Measurements from ENCODE around the gene DUT. TPM values are rescaled to one million over a fixed set of nuclear protein-coding genes. Genes with fewer than 3 reads are reported as not detected.

The DUT gene
- total RNA-seq, 1 experiment from 2014 or later, result 130 TPM

DNA sequence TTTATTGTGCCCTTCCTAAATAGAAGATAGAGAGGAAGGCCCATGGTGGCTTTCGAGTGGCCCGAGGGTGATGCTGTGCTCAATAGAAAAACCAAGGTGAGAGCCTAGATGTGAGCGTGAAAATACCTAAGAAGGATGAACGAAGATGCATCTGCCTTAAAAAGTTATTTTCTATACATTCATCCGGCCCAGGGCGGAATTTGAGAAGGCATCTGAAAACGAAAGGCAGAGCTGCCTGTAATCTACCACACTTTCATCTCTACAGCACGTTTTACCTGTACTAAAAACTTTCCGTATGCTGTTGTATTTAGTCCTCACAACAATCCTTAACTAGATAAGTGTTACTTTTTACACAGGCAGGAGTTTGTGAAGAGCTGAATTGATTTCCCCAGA is 1.4 kb downstream of the DUT start:
- ChIA-PET POLR2A (no interaction called here), RAD21 (ENCODE audit: low non-redundant PET in 1 of 2, low total read pairs in 2 of 2, uncharacterized antibody in 2 of 2, unreplicated experiment in 2 of 2) (no interaction called here), CTCF (interaction anchor here (1.1 kb wide), 1 partner anchor 47 kb away, joined by 4 read pairs; no protein-coding TSS in a partner anchor)
- H3K4me3 ChIP-seq (replicated peaks in 1 of 2; ENCODE audit: low read depth in 1 of 2, low read length in 2 of 2), result peak overlapping the region; percentile 82 to 85
- ATAC-seq (no peak), DNase-seq (ENCODE audit: low read depth, low spot score) (no peak)
- H3K9ac ChIP-seq (ENCODE audit: low read length), result peak overlapping the region; percentile 96
- no peaks in the 10 kb centered on the region for H3K27me3 ChIP-seq (ENCODE audit: insufficient read depth, low read length)
- peaks cover 13 to 23% of the 10 kb centered on the region in 2 experiments; a peak in 3 of 4 replicates for H3K36me3 ChIP-seq (ENCODE audit: control insufficient read depth in 1 of 2, insufficient read depth in 2 of 2, low read length in 2 of 2)
- peak overlapping the region; percentile 90 for H3K4me2 ChIP-seq (ENCODE audit: low read length)
- intact Hi-C loops (cut with micrococcal nuclease), result no loop called here
- no peaks in the 10 kb centered on the region for H3K9me2 ChIP-seq (ENCODE audit: insufficient read depth)
- peaks cover 13 to 20% of the 10 kb centered on the region in 2 experiments; a peak in 3 of 4 replicates for H3K4me1 ChIP-seq (ENCODE audit: control insufficient read depth in 1 of 2, insufficient read depth in 2 of 2, low read length in 2 of 2)
- H3K27ac ChIP-seq (ENCODE audit: low read depth, low read length), result peak overlapping the region; percentile 97; the same call in 1 of the 2 replicates
- BruUV-seq (replicated peaks), result TSS peak; percentile 62
- H4K20me1 ChIP-seq (ENCODE audit: insufficient read depth), result no peaks in the 10 kb centered on the region
- H2AFZ ChIP-seq (ENCODE audit: low read depth, low read length, poor library complexity, severe bottlenecking), result no peak overlapping the region
- H3K9me3 ChIP-seq (ENCODE audit: control insufficient read depth in 1 of 2, insufficient read depth in 1 of 2, low read depth in 1 of 2, low read length in 2 of 2), result no peaks in the 10 kb centered on the region
- TF ChIP-seq, protein P1, sequence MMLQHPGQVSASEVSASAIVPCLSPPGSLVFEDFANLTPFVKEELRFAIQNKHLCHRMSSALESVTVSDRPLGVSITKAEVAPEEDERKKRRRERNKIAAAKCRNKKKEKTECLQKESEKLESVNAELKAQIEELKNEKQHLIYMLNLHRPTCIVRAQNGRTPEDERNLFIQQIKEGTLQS (IDR thresholded peaks at IDR 0.05), result no peak
- no peak for TF ChIP-seq POLR2AphosphoS5 (IDR thresholded peaks at IDR 0.05; ENCODE audit: low read depth, low read length)
- no peak for TF ChIP-seq CEBPB (IDR thresholded peaks at IDR 0.05; ENCODE audit: low read depth)
- TF ChIP-seq FOSL1 (IDR thresholded peaks at IDR 0.05; ENCODE audit: low read depth), result no peak
- TF ChIP-seq ZFX (IDR thresholded peaks at IDR 0.05), result no peak
- TF ChIP-seq EZH2 (IDR thresholded peaks at IDR 0.05), result no peak
- TF ChIP-seq TCF7L2 (IDR thresholded peaks at IDR 0.05; ENCODE audit: borderline replicate concordance, extremely low read depth, insufficient read depth, insufficient read length), result no peak
- TF ChIP-seq POLR2A (IDR thresholded peaks at IDR 0.05; ENCODE audit: borderline replicate concordance, extremely low read depth, insufficient read depth, insufficient read length), result no peak
- no peak for TF ChIP-seq SIN3A (IDR thresholded peaks at IDR 0.05; ENCODE audit: low read depth)
- TF ChIP-seq, protein P2, sequence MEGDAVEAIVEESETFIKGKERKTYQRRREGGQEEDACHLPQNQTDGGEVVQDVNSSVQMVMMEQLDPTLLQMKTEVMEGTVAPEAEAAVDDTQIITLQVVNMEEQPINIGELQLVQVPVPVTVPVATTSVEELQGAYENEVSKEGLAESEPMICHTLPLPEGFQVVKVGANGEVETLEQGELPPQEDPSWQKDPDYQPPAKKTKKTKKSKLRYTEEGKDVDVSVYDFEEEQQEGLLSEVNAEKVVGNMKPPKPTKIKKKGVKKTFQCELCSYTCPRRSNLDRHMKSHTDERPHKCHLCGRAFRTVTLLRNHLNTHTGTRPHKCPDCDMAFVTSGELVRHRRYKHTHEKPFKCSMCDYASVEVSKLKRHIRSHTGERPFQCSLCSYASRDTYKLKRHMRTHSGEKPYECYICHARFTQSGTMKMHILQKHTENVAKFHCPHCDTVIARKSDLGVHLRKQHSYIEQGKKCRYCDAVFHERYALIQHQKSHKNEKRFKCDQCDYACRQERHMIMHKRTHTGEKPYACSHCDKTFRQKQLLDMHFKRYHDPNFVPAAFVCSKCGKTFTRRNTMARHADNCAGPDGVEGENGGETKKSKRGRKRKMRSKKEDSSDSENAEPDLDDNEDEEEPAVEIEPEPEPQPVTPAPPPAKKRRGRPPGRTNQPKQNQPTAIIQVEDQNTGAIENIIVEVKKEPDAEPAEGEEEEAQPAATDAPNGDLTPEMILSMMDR (IDR thresholded peaks at IDR 0.05 in 2 of 3, conservative IDR thresholded peaks at IDR 0.05 in 1 of 3; ENCODE audit: borderline replicate concordance in 1 of 3, insufficient read depth in 1 of 3, low read depth in 2 of 3, low read length in 2 of 3), result no peak
- TF ChIP-seq, protein P3, sequence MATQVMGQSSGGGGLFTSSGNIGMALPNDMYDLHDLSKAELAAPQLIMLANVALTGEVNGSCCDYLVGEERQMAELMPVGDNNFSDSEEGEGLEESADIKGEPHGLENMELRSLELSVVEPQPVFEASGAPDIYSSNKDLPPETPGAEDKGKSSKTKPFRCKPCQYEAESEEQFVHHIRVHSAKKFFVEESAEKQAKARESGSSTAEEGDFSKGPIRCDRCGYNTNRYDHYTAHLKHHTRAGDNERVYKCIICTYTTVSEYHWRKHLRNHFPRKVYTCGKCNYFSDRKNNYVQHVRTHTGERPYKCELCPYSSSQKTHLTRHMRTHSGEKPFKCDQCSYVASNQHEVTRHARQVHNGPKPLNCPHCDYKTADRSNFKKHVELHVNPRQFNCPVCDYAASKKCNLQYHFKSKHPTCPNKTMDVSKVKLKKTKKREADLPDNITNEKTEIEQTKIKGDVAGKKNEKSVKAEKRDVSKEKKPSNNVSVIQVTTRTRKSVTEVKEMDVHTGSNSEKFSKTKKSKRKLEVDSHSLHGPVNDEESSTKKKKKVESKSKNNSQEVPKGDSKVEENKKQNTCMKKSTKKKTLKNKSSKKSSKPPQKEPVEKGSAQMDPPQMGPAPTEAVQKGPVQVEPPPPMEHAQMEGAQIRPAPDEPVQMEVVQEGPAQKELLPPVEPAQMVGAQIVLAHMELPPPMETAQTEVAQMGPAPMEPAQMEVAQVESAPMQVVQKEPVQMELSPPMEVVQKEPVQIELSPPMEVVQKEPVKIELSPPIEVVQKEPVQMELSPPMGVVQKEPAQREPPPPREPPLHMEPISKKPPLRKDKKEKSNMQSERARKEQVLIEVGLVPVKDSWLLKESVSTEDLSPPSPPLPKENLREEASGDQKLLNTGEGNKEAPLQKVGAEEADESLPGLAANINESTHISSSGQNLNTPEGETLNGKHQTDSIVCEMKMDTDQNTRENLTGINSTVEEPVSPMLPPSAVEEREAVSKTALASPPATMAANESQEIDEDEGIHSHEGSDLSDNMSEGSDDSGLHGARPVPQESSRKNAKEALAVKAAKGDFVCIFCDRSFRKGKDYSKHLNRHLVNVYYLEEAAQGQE (IDR thresholded peaks at IDR 0.05; ENCODE audit: low read depth), result no peak
- no peak for TF ChIP-seq JUND (IDR thresholded peaks at IDR 0.05)
- TF ChIP-seq EZH2phosphoT487 (IDR thresholded peaks at IDR 0.05; ENCODE audit: borderline replicate concordance), result no peak
- TF ChIP-seq, protein P4, sequence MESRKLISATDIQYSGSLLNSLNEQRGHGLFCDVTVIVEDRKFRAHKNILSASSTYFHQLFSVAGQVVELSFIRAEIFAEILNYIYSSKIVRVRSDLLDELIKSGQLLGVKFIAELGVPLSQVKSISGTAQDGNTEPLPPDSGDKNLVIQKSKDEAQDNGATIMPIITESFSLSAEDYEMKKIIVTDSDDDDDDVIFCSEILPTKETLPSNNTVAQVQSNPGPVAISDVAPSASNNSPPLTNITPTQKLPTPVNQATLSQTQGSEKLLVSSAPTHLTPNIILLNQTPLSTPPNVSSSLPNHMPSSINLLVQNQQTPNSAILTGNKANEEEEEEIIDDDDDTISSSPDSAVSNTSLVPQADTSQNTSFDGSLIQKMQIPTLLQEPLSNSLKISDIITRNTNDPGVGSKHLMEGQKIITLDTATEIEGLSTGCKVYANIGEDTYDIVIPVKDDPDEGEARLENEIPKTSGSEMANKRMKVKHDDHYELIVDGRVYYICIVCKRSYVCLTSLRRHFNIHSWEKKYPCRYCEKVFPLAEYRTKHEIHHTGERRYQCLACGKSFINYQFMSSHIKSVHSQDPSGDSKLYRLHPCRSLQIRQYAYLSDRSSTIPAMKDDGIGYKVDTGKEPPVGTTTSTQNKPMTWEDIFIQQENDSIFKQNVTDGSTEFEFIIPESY (IDR thresholded peaks at IDR 0.05; ENCODE audit: extremely low read depth, insufficient replicate concordance, low read length), result no peak
- no peak for TF ChIP-seq SRF (IDR thresholded peaks at IDR 0.05; ENCODE audit: low read depth)
- TF ChIP-seq CBX3 (IDR thresholded peaks at IDR 0.05; ENCODE audit: low read depth), result no peak
- TF ChIP-seq ELF1 (IDR thresholded peaks at IDR 0.05; ENCODE audit: borderline replicate concordance, low read depth), result no peak
- no peak for TF ChIP-seq EGR1 (IDR thresholded peaks at IDR 0.05; ENCODE audit: low read depth)
- TF ChIP-seq YY1 (IDR thresholded peaks at IDR 0.05; ENCODE audit: extremely low read depth, insufficient replicate concordance, low read depth, low read length), result no peak
- peaks cover 49% of the 10 kb centered on the region for H3K79me2 ChIP-seq (ENCODE audit: insufficient read depth, low read length)
